GM12878 (cell line): ENCODE results near the gene PREX1. TPM values are rescaled to one million over a fixed set of nuclear protein-coding genes. Genes with fewer than 3 reads are reported as not detected.

Experiments used
- ATF3 ChIP-seq: IDR thresholded peaks from 2 replicates; pipeline ENCODE4 v1.6.1; 2011; ENCODE audit warnings: low read depth, mild to moderate bottlenecking, low read length, moderate library complexity, borderline replicate concordance; ENCODE audit errors: extremely low read depth
- BCLAF1 ChIP-seq: fragments of 450-650 bp; IDR thresholded peaks from 2 replicates; pipeline ENCODE4 v1.6.1; 2017; ENCODE audit warnings: antibody characterized with exemption, mild to moderate bottlenecking, moderate library complexity
- E2F8 ChIP-seq: fragments of 450-650 bp; IDR thresholded peaks from 2 replicates; pipeline ENCODE4 v1.6.1; 2018; ENCODE audit warnings: mild to moderate bottlenecking, low read depth, moderate library complexity; ENCODE audit not compliant: partially characterized antibody
- ELK1 ChIP-seq: IDR thresholded peaks from 2 replicates; pipeline ENCODE4 v1.6.1; 2012; ENCODE audit warnings: low read depth, low read length, improper control_type of control experiment
- HDGF ChIP-seq: fragments of 450-650 bp; IDR thresholded peaks from 2 replicates; pipeline ENCODE4 v1.6.1; 2016; ENCODE audit warnings: antibody characterized with exemption
- POLR2AphosphoS2 ChIP-seq: IDR thresholded peaks from 2 replicates; pipeline ENCODE4 v1.6.1; 2011; ENCODE audit warnings: low read depth, mild to moderate bottlenecking, low read length, improper control_type of control experiment, moderate library complexity
- SIN3A ChIP-seq: IDR thresholded peaks from 2 replicates; pipeline ENCODE4 v1.6.1; 2012; ENCODE audit warnings: low read depth, low read length, improper control_type of control experiment
- TARDBP ChIP-seq: IDR thresholded peaks from 2 replicates; pipeline ENCODE4 v1.6.1; 2016; ENCODE audit warnings: borderline replicate concordance
- ZBTB40 ChIP-seq: fragments of 450-650 bp; IDR thresholded peaks from 2 replicates; pipeline ENCODE4 v1.6.1; 2016; ENCODE audit warnings: mild to moderate bottlenecking, moderate library complexity, borderline replicate concordance
- polyA plus RNA-seq, 11 experiments: library from polyadenylated mRNA; depleted of rRNA in 4 of 11; unstranded in 6 of 11; stranded (reverse) in 5 of 11; fragments of >200 nt; fragmentation: Nextera tagmentation in 4 of 11; fragmentation: Illumina TruSeq in 1 of 11; extraction: Ambion mirVana in 4 of 11; extraction: Trizol in 1 of 11; gene quantifications; 1 replicate in 1 of 11; 2 replicates in 10 of 11; pipeline versions ENCODE4 v1.2.1 to v1.2.3, GENCODE V29; 2011 to 2016; ENCODE audit warnings: inconsistent platforms in 2 of 11, missing spikeins in 2 of 11, low read depth in 1 of 11
- total RNA-seq, 4 experiments: library from RNA; depleted of rRNA in 3 of 4; stranded (reverse); fragments of >200 nt in 3 of 4; fragmentation: Illumina TruSeq in 1 of 4; extraction: Trizol in 1 of 4; gene quantifications; 2 replicates each; pipeline versions ENCODE4 v1.2.1 to v1.2.3, GENCODE V29; 2013 to 2021

The PREX1 gene
- total and polyA plus RNA-seq, 10 of the 15 experiments (the other 5 are each of a cell fraction or from before 2014, with no cell fraction given): 2.6 to 114 (median 38.9) TPM

- TF ChIP-seq BCLAF1 (no peak), ELK1 (no peak), E2F8 (no peak), SIN3A (no peak), TARDBP (no peak), ATF3 (no peak), HDGF (no peak), POLR2AphosphoS2 (no peak), ZBTB40 (no peak)
Measured at GRCh38 chr20:48839154-48839917, 11.5 kb upstream of the PREX1 start (continued).
